GM18867 (cell line): ENCODE data around the gene KRTAP1-1.
"Not testable (repeated sequence)": the region's sequence is repeated elsewhere in the genome, so short reads cannot be mapped to it uniquely, and the experiment has no call there.

ENCODE experiments used
- ATAC-seq: cut with Tn5 transposase; IDR thresholded peaks from one replicate; pipeline ENCODE4 v1.9.1; 2021; ENCODE audit warnings: mild to moderate bottlenecking, moderate library complexity; ENCODE audit not compliant: unreplicated experiment

The KRTAP1-1 gene

DNA sequence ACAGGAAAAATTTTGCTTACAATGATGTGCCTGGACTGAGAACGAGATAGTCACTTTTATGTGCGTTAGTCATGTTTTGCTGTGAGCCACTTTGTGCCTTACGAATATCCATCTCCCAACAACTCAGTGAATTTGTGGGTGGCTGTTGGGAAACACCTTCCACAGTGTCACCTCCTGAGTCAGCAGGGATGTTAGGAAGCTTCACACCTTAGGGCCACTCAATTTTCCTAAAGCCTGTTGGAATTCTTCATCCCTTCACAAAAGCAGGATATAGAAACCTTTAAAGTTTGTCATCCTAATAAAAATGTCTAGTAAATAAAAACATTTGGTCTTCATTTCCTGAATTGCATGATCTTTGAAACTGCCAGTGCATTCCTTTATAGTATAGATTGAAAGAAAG lies 28.1 kb downstream of the KRTAP1-1 start:
- ATAC-seq: no peak

DNA sequence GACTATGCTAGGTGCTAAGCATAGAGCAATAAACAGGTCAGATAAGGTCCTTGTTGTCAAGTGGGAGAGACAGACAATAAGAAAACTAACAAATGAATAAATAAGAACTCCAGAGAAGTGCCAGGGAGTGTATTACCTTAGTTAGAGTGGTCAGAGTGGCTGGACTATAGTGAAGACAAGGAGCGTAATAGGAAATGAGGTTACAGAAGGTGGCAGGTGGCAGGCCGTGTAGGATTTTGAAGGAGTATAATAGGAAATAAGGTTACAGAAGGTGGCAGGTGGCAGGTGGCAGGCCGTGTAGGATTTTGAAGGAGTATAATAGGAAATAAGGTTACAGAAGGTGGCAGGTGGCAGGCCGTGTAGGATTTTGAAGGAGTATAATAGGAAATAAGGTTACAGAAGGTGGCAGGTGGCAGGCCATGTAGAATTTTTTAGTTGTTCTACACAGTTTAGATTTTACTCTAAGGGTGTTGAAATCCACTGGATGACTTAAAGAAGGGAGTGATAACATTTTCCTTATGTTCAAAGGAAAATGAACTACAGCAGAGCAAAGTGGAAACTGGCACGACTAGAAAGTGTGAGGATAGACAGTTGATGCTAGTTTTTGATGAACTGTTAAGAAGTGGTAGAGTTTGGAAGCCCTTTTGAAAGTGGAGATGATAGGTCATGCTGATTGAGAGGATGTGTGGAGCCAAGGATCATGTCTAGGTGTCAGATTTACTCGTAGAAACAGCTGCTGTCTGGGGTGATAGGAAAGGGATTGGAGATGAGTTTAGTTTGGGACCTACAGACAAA lies 28.7 kb downstream of the KRTAP1-1 start:
- no peak for ATAC-seq

DNA sequence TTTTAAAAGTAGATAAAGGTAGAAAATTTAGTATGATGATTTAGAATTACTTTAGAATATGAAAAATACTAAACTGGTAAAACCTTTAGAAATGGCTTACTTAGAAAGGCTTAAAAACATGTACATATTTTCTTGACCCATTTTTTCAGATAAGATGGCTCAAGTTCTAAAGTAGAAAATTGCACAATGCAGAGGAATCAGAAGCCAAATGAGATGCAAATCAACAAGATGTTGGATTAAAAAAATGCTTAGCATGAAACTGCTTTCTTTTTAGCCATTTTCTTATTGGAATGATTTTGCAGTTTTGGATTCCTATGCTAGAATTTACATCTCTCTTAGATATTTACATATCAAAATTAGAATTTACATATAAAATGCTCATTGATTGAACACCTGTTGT lies 30.8 kb downstream of the KRTAP1-1 start:
- no peak for ATAC-seq

GRCh38 chr17:41009936-41010335 lies 31.3 kb downstream of the KRTAP1-1 start:
- no peak for ATAC-seq

DNA sequence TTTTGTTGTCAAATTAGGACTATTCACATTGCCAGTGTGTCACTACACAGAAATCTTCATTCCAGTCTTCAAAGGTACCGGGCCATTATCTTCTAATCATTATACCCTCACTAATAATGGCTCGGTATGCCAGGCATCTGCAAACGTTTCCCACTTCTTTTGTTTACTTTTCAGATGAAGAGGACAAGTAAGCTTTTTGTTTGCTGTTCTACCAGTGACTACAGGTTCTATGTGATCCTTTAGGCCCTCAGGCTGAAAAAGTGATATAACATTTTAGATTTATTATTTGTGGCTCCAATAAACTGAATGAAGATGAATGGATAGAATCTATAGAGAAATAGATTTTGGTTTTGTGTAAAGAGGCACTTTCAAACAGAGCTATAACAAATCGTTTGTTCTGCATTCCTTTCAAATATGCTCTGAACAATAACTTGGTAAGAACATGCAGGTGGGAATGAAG lies 31.9 kb downstream of the KRTAP1-1 start:
- no peak for ATAC-seq

DNA sequence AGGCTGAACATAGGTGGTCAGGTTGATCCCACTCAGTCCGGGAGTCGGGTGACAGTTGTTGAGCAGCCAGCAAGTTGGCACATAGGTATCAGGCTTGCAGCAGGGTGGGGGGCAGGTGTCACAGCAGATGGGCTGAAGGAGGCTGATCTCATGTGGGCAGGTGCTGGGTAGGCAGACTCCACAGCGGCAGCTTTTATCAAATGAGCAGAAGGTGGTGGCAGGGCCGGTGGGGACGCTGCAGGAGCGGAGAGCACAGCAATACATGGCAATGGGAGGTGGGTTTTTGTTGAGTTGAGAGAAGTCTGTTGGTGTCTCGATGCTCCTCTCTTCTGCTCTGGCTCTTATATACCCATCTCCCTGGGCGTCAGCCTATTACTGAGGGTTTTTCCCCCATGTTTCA lies 32.4 kb downstream of the KRTAP1-1 start, which contains the start of gene KRTAP3-1:
TSS of gene KRTAP3-1 (minus strand) at position 318 of the 400 bp plus-strand sequence. CDS start at position 264, 54 bp downstream.
- ATAC-seq: no peak

GRCh38 chr17:41004397-41004796 lies 36.9 kb downstream of the KRTAP1-1 start:
- ATAC-seq: no peak

DNA sequence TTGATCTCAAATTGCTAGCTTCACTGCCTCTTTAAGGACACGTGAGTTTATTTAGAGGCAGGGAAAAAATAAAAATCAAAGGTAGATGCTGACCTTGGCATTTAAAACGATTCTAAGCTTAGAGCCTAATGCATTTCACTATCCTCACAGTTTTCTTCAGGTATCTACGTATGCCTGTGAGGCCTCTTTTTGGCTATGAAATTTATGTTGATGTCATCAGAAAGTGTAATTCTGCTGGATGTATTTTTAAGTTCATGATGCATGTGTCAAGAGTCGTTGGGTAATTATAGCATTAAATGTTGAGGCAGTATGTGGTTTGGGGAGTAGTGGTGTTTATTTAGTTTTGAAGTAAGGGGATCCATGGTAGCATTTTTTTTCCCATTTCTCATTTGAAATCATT lies 37.3 kb downstream of the KRTAP1-1 start:
- no peak for ATAC-seq

- no peak for ATAC-seq
Measured at GRCh38 chr17:41002814-41003213, 38.4 kb downstream of the KRTAP1-1 start.

GRCh38 chr17:41001795-41002194 lies 39.5 kb downstream of the KRTAP1-1 start:
- ATAC-seq: no peak

GRCh38 chr17:40999563-40999962 lies 41.7 kb downstream of the KRTAP1-1 start, which contains the start of gene KRTAP3-2:
TSS of gene KRTAP3-2 (minus strand) at chr17:40999906. CDS start at chr17:40999853, 53 bp downstream.
- not testable (repeated sequence) for ATAC-seq

GRCh38 chr17:40997361-40997760 lies 43.9 kb downstream of the KRTAP1-1 start:
- ATAC-seq: no peak

- no peak for ATAC-seq
Measured at GRCh38 chr17:40996829-40997228, 44.4 kb downstream of the KRTAP1-1 start.

- no peak for ATAC-seq
Measured at GRCh38 chr17:40995116-40995515, 46.1 kb downstream of the KRTAP1-1 start.

- ATAC-seq: no peak
Measured at GRCh38 chr17:40993839-40994238, 47.4 kb downstream of the KRTAP1-1 start, which contains the start of gene KRTAP3-3. TSS of gene KRTAP3-3 (minus strand) at chr17:40994164. CDS start at chr17:40994097, 67 bp downstream.

GRCh38 chr17:40993084-40993483 lies 48.2 kb downstream of the KRTAP1-1 start:
- ATAC-seq: no peak

- no peak for ATAC-seq
Measured at GRCh38 chr17:40992666-40993065, 48.6 kb downstream of the KRTAP1-1 start.
